K562 (cell line): ENCODE data around the gene BCAP31. TPM values are rescaled to one million over a fixed set of nuclear protein-coding genes. Genes with fewer than 3 reads are reported as not detected.

ENCODE experiments used
- BRF2 ChIP-seq: IDR thresholded peaks from 3 replicates; pipeline ENCODE4 v1.6.1; 2011; ENCODE audit warnings: borderline replicate concordance, mild to moderate bottlenecking; ENCODE audit not compliant: insufficient read length, insufficient read depth
- CREB5 ChIP-seq: fragments of 250-450 bp; sonication (Bioruptor Pico); IDR thresholded peaks from 2 replicates; pipeline ENCODE4 v1.5.0; 2020; ENCODE audit warnings: mild to moderate bottlenecking
- DACH1 ChIP-seq: fragments of 450-650 bp; IDR thresholded peaks from 2 replicates; pipeline ENCODE4 v1.6.1; 2018; ENCODE audit not compliant: partially characterized antibody
- ETS2 ChIP-seq: IDR thresholded peaks from 2 replicates; pipeline ENCODE4 v1.6.1; 2016; ENCODE audit warnings: borderline replicate concordance, missing genetic modification characterization, mild to moderate bottlenecking, moderate library complexity, missing compliant biosample characterization; ENCODE audit not compliant: poor library complexity, severe bottlenecking
- MXI1 ChIP-seq: IDR thresholded peaks from 2 replicates; pipeline ENCODE4 v1.6.1; 2011; ENCODE audit warnings: low read depth, mild to moderate bottlenecking, improper control_type of control experiment, low read length
- SIN3B ChIP-seq: fragments of 450-650 bp; IDR thresholded peaks from 2 replicates; pipeline ENCODE4 v1.6.1; 2017; ENCODE audit warnings: low read depth, mild to moderate bottlenecking, moderate library complexity
- XRCC5 ChIP-seq: fragments of 200-400 bp; formaldehyde crosslinking; IDR thresholded peaks from 2 replicates; pipeline ENCODE4 v1.6.1; 2017; ENCODE audit warnings: low read depth, mild to moderate bottlenecking, low read length
- ZBTB40 ChIP-seq, 2 experiments: fragments of 450-650 bp in 1 of 2; sonication (generic) in 1 of 2; formaldehyde crosslinking in 1 of 2; IDR thresholded peaks; 2 replicates each; pipeline versions ENCODE4 v1.7.1 to v1.9.0; 2016 to 2022; ENCODE audit warnings: inconsistent platforms in 1 of 2, mild to moderate bottlenecking in 1 of 2, missing genetic modification reagents in 1 of 2
- ZNF511 ChIP-seq: sonication (generic); formaldehyde crosslinking; IDR thresholded peaks from 2 replicates; pipeline ENCODE4 v1.8.0; 2022; ENCODE audit warnings: mild to moderate bottlenecking, missing genetic modification reagents
- polyA plus RNA-seq, 8 experiments: library from polyadenylated mRNA; depleted of rRNA in 4 of 8; stranded (reverse) in 5 of 8; unstranded in 3 of 8; fragments of >200 nt; fragmentation: Nextera tagmentation in 2 of 8; fragmentation: Illumina TruSeq in 1 of 8; extraction: Ambion mirVana in 2 of 8; extraction: Trizol in 1 of 8; gene quantifications; 2 replicates each; pipeline versions ENCODE4 v1.2.1 to v1.2.3, GENCODE V29; 2011 to 2014; ENCODE audit warnings: inconsistent platforms in 1 of 8, missing spikeins in 1 of 8
- total RNA-seq, 7 experiments: library from RNA; depleted of rRNA in 6 of 7; stranded (reverse); fragments of >200 nt in 6 of 7; fragmentation: Illumina TruSeq in 2 of 7; extraction: Trizol in 2 of 7; gene quantifications; 2 replicates each; pipeline versions ENCODE4 v1.2.1 to v1.2.3, GENCODE V29; 2011 to 2021; ENCODE audit warnings: low replicate concordance in 1 of 7

Gene BCAP31
- total and polyA plus RNA-seq, 9 of the 15 experiments (the other 6 are each of a cell fraction or from before 2014, with no cell fraction given): 156 to 683 (median 188) TPM

- TF ChIP-seq ZBTB40 (IDR thresholded peaks at IDR 0.05): no peak
- TF ChIP-seq ZBTB40 (CRISPR knock-in tag; IDR thresholded peaks at IDR 0.05): no peak
- no peak for TF ChIP-seq ETS2 (tag)
- no peak for TF ChIP-seq DACH1
- TF ChIP-seq BRF2: no peak
- no peak for TF ChIP-seq XRCC5
- no peak for TF ChIP-seq ZNF511 (CRISPR knock-in tag)
- TF ChIP-seq MXI1: no peak
- TF ChIP-seq CREB5 (CRISPR knock-in tag): no peak
- no peak for TF ChIP-seq SIN3B
Measured at GRCh38 chrX:153733651-153734240, 9.6 kb upstream of the BCAP31 start (continued).
